Measurements from ENCODE around the gene RAB38.

RAB38 gene

GRCh38 chr11:88114486-88115045 lies 60.7 kb downstream of the RAB38 start:
- peaks cover 41% of the 10 kb centered on the region for H3K36me3 ChIP-seq (ENCODE audit: low read depth)
- DNase-seq (ENCODE audit: low spot score) (no peak), ATAC-seq (ENCODE audit: low read depth) (no peak)
- H3K27me3 ChIP-seq (ENCODE audit: insufficient read depth, poor library complexity, severe bottlenecking): no peaks in the 10 kb centered on the region
- no peak overlapping the region for H3K27ac ChIP-seq (ENCODE audit: poor library complexity, severe bottlenecking)
- no peaks in the 10 kb centered on the region for H3K9me3 ChIP-seq (ENCODE audit: severe bottlenecking)
- no peak for TF ChIP-seq CTCF (IDR thresholded peaks at IDR 0.05; ENCODE audit: poor library complexity, severe bottlenecking)
- no peak overlapping the region for H3K4me3 ChIP-seq (ENCODE audit: severe bottlenecking)
- no peaks in the 10 kb centered on the region for H3K4me1 ChIP-seq (ENCODE audit: insufficient read depth, poor library complexity, severe bottlenecking)

DNA sequence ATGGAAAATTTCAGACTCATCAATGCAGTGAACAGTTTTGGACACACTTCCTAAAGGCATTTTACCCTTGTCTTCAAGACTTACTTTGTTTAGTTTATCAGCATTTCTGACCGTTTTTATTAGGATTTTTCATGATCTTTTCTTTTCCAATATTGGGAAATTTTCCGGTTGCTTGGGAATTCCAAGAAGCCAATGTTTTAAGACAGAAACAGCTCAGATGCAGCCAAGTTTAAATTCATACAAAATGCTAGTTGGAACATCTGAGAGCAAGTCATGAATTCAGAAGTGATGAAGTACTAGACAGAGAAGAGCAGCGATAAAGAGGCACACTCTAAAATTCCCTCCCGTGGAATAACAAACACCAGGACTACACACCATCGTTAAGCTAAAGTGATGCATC lies 68.6 kb downstream of the RAB38 start:
- Histone ChIP-seq H3K9me3 (ENCODE audit: severe bottlenecking) (no peaks in the 10 kb centered on the region), H3K27ac (ENCODE audit: poor library complexity, severe bottlenecking) (no peak overlapping the region), H3K36me3 (ENCODE audit: low read depth) (peaks cover 24% of the 10 kb centered on the region), H3K4me1 (ENCODE audit: insufficient read depth, poor library complexity, severe bottlenecking) (peaks cover 12% of the 10 kb centered on the region), H3K27me3 (ENCODE audit: insufficient read depth, poor library complexity, severe bottlenecking) (no peaks in the 10 kb centered on the region), H3K4me3 (ENCODE audit: severe bottlenecking) (no peak overlapping the region)
- no peak for TF ChIP-seq CTCF (IDR thresholded peaks at IDR 0.05; ENCODE audit: poor library complexity, severe bottlenecking)
- DNase-seq (ENCODE audit: low spot score): no peak
- ATAC-seq (ENCODE audit: low read depth): no peak

DNA sequence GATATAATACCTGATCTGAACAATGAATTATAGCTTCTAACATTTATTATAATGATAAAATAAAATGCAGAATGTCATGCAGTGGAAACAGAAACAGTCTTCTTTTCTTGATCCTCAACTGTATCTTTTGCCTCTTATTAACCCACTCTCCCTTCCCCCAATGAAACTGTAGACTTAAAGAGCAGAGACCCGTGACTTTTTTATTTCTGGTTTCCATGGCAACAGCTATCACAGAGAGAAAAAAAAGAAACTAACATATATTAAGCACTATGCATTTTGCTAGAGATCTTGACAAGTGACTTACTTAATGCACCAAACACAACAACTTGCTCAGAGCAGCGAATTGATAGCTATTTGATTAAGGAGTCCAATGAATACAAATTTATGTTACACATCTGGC lies 69.3 kb downstream of the RAB38 start:
- Histone ChIP-seq H3K4me1 (ENCODE audit: insufficient read depth, poor library complexity, severe bottlenecking) (peaks cover 12% of the 10 kb centered on the region), H3K27ac (ENCODE audit: poor library complexity, severe bottlenecking) (no peak overlapping the region), H3K4me3 (ENCODE audit: severe bottlenecking) (no peak overlapping the region), H3K9me3 (ENCODE audit: severe bottlenecking) (no peaks in the 10 kb centered on the region), H3K36me3 (ENCODE audit: low read depth) (peaks cover 24% of the 10 kb centered on the region), H3K27me3 (ENCODE audit: insufficient read depth, poor library complexity, severe bottlenecking) (no peaks in the 10 kb centered on the region)
- ATAC-seq (ENCODE audit: low read depth): no peak
- TF ChIP-seq CTCF (IDR thresholded peaks at IDR 0.05; ENCODE audit: poor library complexity, severe bottlenecking): no peak
- DNase-seq (ENCODE audit: low spot score): no peak

- TF ChIP-seq CTCF (IDR thresholded peaks at IDR 0.05; ENCODE audit: poor library complexity, severe bottlenecking): no peak
- peaks cover 12% of the 10 kb centered on the region for H3K4me1 ChIP-seq (ENCODE audit: insufficient read depth, poor library complexity, severe bottlenecking)
- no peaks in the 10 kb centered on the region for H3K9me3 ChIP-seq (ENCODE audit: severe bottlenecking)
- ATAC-seq (ENCODE audit: low read depth) (no peak), DNase-seq (ENCODE audit: low spot score) (no peak)
- H3K36me3 ChIP-seq (ENCODE audit: low read depth): peaks cover 21% of the 10 kb centered on the region
- H3K27ac ChIP-seq (ENCODE audit: poor library complexity, severe bottlenecking): no peak overlapping the region
- no peaks in the 10 kb centered on the region for H3K27me3 ChIP-seq (ENCODE audit: insufficient read depth, poor library complexity, severe bottlenecking)
- H3K4me3 ChIP-seq (ENCODE audit: severe bottlenecking): no peak overlapping the region
These were observed 69.7 kb downstream of the RAB38 start for GRCh38 chr11:88105526-88105925.

GRCh38 chr11:88104408-88104807 lies 70.8 kb downstream of the RAB38 start:
- H3K36me3 ChIP-seq (ENCODE audit: low read depth): peaks cover 13% of the 10 kb centered on the region
- H3K4me3 ChIP-seq (ENCODE audit: severe bottlenecking): no peak overlapping the region
- ATAC-seq (ENCODE audit: low read depth) (peak; percentile 43; the same call in 2 of the 3 replicates), DNase-seq (ENCODE audit: low spot score) (no peak)
- TF ChIP-seq CTCF (IDR thresholded peaks at IDR 0.05; ENCODE audit: poor library complexity, severe bottlenecking): no peak
- H3K9me3 ChIP-seq (ENCODE audit: severe bottlenecking): no peaks in the 10 kb centered on the region
- H3K27ac ChIP-seq (ENCODE audit: poor library complexity, severe bottlenecking): no peak overlapping the region
- H3K4me1 ChIP-seq (ENCODE audit: insufficient read depth, poor library complexity, severe bottlenecking): peaks cover 12% of the 10 kb centered on the region
- no peaks in the 10 kb centered on the region for H3K27me3 ChIP-seq (ENCODE audit: insufficient read depth, poor library complexity, severe bottlenecking)

Data from RWPE2 (cell line).